HepG2 (cell line): ENCODE data around the gene PLOD3. TPM values are rescaled to one million over a fixed set of nuclear protein-coding genes. Genes with fewer than 3 reads are reported as not detected.
A peak's percentile ranks its signal among the peaks of the same experiment; 100 is the strongest.

Source experiments
- GPBP1L1 ChIP-seq: sonication (generic); formaldehyde crosslinking; IDR thresholded peaks from 2 replicates; pipeline ENCODE4 v1.5.0; 2020; ENCODE audit warnings: mild to moderate bottlenecking, missing genetic modification reagents
- HNRNPL ChIP-seq: fragments of 200-400 bp; formaldehyde crosslinking; IDR thresholded peaks from 2 replicates; pipeline ENCODE4 v1.6.1; 2017; ENCODE audit warnings: mild to moderate bottlenecking, low read depth, low read length
- NR2F6 ChIP-seq, 2 experiments: IDR thresholded peaks; 2 replicates each; pipeline ENCODE4 v1.6.1; 2016; ENCODE audit warnings: antibody characterized with exemption in 1 of 2, mild to moderate bottlenecking in 1 of 2
- PBX3 ChIP-seq: sonication (generic); formaldehyde crosslinking; IDR thresholded peaks from 2 replicates; pipeline ENCODE4 v1.8.1; 2023; ENCODE audit warnings: missing genetic modification reagents, inconsistent platforms, borderline replicate concordance
- PRMT3 ChIP-seq: sonication (generic); formaldehyde crosslinking; IDR thresholded peaks from 2 replicates; pipeline ENCODE4 v1.8.1; 2022; ENCODE audit warnings: low read depth, mild to moderate bottlenecking, moderate library complexity, missing genetic modification reagents, borderline replicate concordance
- REST ChIP-seq, 2 experiments: IDR thresholded peaks; 2 replicates each; pipeline ENCODE4 v1.6.1; 2011 to 2012; ENCODE audit warnings: low read length in 2 of 2, borderline replicate concordance in 1 of 2, low read depth in 1 of 2, mild to moderate bottlenecking in 1 of 2, moderate library complexity in 1 of 2
- SATB2 ChIP-seq: sonication (generic); formaldehyde crosslinking; IDR thresholded peaks from 2 replicates; pipeline ENCODE4 v1.5.0; 2020; ENCODE audit warnings: missing genetic modification reagents
- SMYD3 ChIP-seq: sonication (generic); formaldehyde crosslinking; IDR thresholded peaks from 2 replicates; pipeline ENCODE4 v1.8.1; 2023; ENCODE audit warnings: mild to moderate bottlenecking, missing genetic modification reagents
- STAT6 ChIP-seq: sonication (generic); formaldehyde crosslinking; IDR thresholded peaks from 2 replicates; pipeline ENCODE4 v1.4.0; 2020; ENCODE audit warnings: missing genetic modification reagents, mild to moderate bottlenecking, borderline replicate concordance
- TAF15 ChIP-seq: fragments of 200-400 bp; formaldehyde crosslinking; IDR thresholded peaks from one replicate; pipeline ENCODE4 v1.6.1; 2018; ENCODE audit warnings: mild to moderate bottlenecking, low read depth, low read length; ENCODE audit not compliant: poor library complexity, severe bottlenecking
- TOPORS ChIP-seq: sonication (generic); formaldehyde crosslinking; IDR thresholded peaks from 2 replicates; pipeline ENCODE4 v1.8.0; 2023; ENCODE audit warnings: mild to moderate bottlenecking, missing genetic modification reagents
- ZBTB33 ChIP-seq: sonication (generic); formaldehyde crosslinking; IDR thresholded peaks from 2 replicates; pipeline ENCODE4 v1.4.0; 2020; ENCODE audit warnings: missing genetic modification reagents
- ZBTB37 ChIP-seq: sonication (generic); formaldehyde crosslinking; IDR thresholded peaks from 2 replicates; pipeline ENCODE4 v1.4.0; 2020; ENCODE audit warnings: mild to moderate bottlenecking, missing genetic modification reagents
- ZNF564 ChIP-seq: sonication (generic); formaldehyde crosslinking; IDR thresholded peaks from 2 replicates; pipeline ENCODE4 v1.8.1; 2023; ENCODE audit warnings: mild to moderate bottlenecking, missing genetic modification reagents
- polyA plus RNA-seq, 8 experiments: library from polyadenylated mRNA; depleted of rRNA in 3 of 8; stranded (reverse) in 7 of 8; unstranded in 1 of 8; fragments of >200 nt; fragmentation: Illumina TruSeq in 4 of 8; extraction: Trizol in 4 of 8; gene quantifications; 2 replicates each; pipeline versions ENCODE4 v1.2.1 to v1.2.3, GENCODE V29; 2011 to 2016; ENCODE audit warnings: low read depth in 4 of 8, missing spikeins in 1 of 8, mixed read lengths in 1 of 8; ENCODE audit not compliant: insufficient read depth in 1 of 8
- total RNA-seq, 5 experiments: library from RNA; depleted of rRNA; stranded (reverse); fragments of >200 nt; fragmentation: Illumina TruSeq; extraction: Trizol; gene quantifications; 2 replicates each; pipeline ENCODE4 v1.2.3, GENCODE V29; 2016; ENCODE audit warnings: low read depth in 1 of 5

PLOD3 gene
- total and polyA plus RNA-seq, 2 of the 13 experiments (the other 11 are each of a cell fraction or from before 2014, with no cell fraction given), result 65.8 to 67.4 TPM

- TF ChIP-seq PBX3 (CRISPR knock-in tag) (peak; percentile 95), TOPORS (CRISPR knock-in tag) (peak; percentile 91), ZBTB37 (CRISPR knock-in tag) (no peak), ZNF564 (CRISPR knock-in tag) (peak; percentile 97), SMYD3 (CRISPR knock-in tag) (peak; percentile 97; the same call in 1 of the 2 replicates), STAT6 (CRISPR knock-in tag) (no peak), HNRNPL (no peak), TAF15 (peak; percentile 39), SATB2 (CRISPR knock-in tag) (peak; percentile 98), NR2F6 (IDR thresholded peaks at IDR 0.05) (no peak), NR2F6 (CRISPR knock-in tag; IDR thresholded peaks at IDR 0.05) (peak; percentile 67), REST (IDR thresholded peaks at IDR 0.05; ENCODE audit: borderline replicate concordance in 1 of 2, low read depth in 1 of 2, low read length in 2 of 2) (peak in 1 of 2 experiments; percentile 100), PRMT3 (CRISPR knock-in tag) (peak; percentile 99), GPBP1L1 (CRISPR knock-in tag) (no peak), ZBTB33 (peak; percentile 72)
Observed at GRCh38 chr7:101165075-101165957, 52.1 kb downstream of the PLOD3 start, which contains the start of gene VGF (continued).
